Stimulated activated CD4-positive, alpha-beta T cell treated with anti-CD3 and anti-CD28 coated beads, Interleukin-1b, Interleukin-23, amount 100 ng/mL, for 48 hours (primary cell): ENCODE results near the gene PLEKHA6.
A peak's percentile ranks its signal among the peaks of the same experiment; 100 is the strongest.

Source experiments
- DNase-seq: peaks from one replicate; pipeline ENCODE4 v3.0.0-alpha.2; 2020

PLEKHA6 gene, protein sequence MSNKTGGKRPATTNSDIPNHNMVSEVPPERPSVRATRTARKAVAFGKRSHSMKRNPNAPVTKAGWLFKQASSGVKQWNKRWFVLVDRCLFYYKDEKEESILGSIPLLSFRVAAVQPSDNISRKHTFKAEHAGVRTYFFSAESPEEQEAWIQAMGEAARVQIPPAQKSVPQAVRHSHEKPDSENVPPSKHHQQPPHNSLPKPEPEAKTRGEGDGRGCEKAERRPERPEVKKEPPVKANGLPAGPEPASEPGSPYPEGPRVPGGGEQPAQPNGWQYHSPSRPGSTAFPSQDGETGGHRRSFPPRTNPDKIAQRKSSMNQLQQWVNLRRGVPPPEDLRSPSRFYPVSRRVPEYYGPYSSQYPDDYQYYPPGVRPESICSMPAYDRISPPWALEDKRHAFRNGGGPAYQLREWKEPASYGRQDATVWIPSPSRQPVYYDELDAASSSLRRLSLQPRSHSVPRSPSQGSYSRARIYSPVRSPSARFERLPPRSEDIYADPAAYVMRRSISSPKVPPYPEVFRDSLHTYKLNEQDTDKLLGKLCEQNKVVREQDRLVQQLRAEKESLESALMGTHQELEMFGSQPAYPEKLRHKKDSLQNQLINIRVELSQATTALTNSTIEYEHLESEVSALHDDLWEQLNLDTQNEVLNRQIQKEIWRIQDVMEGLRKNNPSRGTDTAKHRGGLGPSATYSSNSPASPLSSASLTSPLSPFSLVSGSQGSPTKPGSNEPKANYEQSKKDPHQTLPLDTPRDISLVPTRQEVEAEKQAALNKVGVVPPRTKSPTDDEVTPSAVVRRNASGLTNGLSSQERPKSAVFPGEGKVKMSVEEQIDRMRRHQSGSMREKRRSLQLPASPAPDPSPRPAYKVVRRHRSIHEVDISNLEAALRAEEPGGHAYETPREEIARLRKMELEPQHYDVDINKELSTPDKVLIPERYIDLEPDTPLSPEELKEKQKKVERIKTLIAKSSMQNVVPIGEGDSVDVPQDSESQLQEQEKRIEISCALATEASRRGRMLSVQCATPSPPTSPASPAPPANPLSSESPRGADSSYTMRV

DNA sequence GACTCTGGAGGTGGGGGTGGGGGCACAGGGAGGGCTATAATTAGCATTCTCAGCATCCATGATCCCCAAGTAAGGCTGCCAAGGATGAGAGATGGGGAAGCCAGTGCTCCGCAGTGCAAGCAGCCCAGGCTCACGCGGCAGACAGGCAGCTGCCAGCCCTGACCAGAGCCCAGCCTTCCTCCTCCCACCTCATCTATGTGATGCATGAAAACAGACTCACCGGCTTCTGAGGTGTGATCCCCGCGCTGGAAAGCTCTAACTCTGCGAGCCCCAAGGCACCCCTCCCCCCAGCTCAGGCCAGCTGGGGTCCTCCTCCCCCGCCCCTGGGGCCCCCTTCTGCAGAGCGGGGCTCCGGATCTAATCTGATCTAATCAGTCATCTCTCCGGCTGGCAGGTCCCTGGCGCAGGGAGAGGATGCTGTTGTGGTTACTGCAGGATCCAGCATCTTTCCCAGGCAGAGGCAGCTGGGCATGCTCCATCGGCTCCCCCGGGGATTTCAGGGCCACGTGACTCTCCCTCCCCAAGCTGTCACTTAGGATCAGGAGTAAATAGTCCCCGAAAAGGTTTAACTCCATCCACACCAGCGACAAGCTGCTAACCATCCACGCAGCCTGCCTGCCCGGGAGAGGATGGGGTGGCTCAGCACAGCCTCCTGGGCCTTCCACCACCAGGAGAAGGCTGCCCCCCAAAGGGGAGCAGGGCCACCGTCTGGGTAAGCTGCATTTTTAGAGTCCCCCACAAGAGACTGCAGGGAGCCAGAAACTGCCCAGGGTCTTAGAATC lies at the start of gene PLEKHA6:
Gene PLEKHA6, minus strand, starts transcription at position 456 of the 782 bp plus-strand sequence. CDS start 86,202 bp downstream, outside the sequence.
- DNase-seq: no peak

DNA sequence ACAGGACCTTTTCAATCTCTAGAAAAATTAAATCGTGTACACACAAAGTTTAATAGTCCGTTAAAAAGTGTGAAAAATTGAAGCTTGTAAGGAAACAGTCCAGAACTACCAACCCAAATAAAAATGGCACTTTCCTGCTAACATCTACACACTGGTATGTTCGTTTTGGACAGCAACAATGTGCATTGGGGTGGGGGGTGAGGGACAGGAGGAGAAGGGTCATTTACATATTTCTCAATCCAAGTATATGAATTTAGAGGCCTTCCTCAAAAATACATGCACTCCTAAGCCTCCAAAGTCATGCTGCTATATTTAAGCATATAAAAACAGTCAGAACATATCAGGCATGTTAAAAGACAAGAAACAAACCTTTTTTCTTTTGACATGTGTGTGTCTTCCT lies 49.4 kb upstream of the PLEKHA6 start:
- DNase-seq: no peak

DNA sequence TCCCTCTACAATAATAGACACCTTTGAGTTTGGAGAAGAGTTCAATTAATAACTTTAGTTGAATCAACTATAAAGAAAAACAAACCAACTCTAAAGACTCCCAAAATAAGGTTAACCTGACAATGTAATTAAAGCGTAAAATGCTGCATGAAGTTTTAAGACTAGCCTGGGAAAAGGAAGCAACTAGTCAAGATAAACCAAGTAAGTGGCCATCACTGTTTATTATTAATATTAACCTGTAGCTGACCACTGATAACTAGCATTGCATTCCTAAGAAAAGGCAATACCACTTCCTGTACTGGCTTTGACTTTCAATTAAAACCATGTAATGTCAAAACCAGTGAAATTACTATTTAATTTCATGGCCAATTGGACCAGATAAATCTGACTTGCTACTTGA lies 48.9 kb upstream of the PLEKHA6 start:
- no peak for DNase-seq

DNA sequence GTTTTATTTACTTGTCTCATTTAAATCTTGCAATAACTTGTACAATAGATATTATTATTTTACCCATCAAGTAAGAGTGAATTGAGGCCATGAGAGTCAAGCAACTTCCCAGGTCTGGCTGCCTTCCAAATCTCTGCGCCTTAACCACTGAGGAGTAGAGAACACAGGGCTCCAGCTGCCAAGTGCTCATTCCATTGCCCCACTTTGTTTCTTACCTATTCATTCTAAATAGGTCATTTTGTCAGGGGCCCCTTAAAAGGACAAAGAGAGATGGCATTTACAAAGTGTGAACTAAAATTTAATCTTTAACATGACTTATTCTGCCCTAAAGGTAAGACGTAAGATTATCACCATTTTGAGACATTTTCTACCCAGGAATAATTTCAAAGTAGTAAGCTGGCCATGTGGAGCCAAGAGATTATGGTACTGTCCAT lies 48.4 kb upstream of the PLEKHA6 start:
- no peak for DNase-seq

DNA sequence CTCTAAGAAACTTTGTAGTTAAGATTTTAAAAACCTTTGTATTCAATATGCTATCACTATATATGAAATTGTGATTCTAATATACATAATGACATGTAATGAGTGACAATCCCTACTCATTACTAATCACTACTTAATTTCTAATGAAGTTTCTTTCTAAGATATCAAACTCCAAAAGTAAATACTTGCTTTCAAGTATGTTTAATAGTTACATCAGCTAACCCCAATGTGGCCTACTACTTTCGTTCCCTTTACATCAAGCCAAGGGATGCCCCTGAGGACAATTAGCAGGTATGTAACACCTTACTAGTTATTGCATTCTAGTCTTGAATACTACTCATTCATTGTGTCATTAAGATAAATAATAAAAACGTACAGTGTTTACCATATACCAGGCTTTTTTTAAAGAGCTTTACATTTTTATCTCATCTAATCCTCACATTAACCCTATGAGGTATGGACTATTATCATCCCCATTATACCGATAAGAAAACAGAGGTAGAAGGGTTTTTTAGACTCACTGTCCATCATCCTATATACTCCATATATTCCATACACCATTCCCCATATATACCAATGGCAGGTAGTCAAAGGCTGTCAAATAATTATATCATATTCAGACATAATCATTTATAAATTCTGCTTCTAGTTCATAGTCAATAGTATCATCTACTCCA lies 47.7 kb upstream of the PLEKHA6 start:
- no peak for DNase-seq

DNA sequence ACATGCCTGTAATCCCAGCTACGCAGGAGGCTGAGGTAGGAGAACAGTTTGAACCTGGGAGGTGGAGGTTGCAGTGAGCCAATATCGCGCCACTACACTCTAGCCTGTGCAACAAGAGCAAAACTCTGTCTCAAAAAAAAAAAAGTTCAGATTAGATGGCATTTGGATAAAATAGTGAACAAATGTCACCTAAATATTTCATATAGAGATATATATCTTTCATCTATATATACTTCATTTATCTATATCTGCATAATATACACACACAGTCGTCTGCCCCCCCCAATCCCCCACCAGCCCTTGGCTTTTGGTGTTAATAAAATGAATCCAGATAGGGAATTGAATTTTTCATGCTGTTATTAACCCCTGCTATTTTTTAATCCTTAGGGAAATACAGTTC lies 46.9 kb upstream of the PLEKHA6 start:
- no peak for DNase-seq

DNA sequence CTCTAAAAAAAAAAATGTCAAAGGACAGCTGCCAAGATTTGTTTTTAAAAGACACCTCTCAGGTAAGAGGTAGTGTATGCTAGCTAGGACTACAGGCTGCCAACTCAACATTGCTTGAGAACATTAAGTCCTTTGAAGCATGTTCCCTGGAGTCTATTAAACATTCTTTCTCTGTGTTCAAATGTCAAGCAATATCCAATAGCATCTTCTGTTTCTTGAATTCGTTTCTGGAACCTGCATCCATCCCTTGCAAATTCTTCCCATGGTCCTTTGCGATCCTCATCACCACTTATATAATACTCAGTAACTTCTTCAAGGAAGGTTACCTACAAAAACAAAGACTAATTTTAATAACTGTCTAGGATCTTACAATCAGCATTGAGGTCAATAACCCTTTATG lies 46.3 kb upstream of the PLEKHA6 start:
- no peak for DNase-seq

DNA sequence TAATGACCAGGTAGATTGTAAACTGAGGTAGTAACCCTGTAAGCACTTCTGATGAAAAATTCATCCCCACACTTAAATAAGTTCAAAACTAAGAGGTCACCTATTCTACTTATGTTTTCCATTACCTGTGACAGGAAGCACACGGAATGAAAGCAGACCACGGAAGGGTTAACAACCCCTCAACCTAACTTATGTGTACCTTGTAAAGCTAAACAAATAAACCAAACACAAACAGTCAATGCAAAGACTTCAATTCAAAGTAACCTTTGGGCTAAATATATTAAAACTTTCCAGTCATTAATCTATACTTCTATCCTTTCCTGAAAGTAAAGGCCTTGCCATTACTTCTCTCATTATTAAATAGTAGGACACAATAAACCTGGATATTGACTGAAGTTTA lies 44.9 kb upstream of the PLEKHA6 start:
- no peak for DNase-seq

DNA sequence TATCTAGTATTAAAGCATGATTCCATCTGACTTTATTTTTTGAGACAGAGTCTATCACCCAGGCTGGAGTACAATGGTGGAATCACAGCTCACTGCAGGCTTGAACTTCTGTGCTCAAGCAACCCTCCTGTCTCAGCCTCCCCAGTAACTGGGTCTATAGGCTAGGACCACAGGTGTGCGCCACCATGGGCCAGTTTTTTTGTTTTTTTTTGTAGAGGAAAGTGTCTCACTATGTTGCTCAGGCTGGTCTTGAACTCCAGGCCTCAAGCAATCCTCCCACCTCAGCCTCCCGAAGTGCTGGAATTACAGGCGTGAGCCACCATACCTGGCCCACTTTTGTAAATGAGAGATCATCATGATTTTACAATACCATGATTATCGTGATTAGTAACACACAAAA lies 42.7 kb upstream of the PLEKHA6 start:
- no peak for DNase-seq

DNA sequence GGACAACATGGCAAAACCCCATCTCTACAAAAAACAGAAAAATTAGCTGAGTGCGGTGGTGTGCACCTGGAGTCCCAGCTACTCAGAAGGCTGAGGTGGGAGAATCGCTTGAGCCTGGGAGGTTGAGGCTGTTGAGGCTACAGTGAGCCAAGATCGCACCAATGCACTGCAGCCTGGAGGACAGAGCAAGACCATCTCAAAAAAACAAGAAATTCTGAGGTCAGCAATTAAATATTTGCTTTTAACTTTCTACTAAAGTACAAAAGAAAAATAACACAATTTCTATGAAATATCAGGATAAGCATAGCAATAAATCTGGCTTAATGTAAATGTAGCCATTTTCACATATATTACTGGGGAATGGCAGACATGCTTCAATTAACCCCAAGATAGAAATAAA lies 42.0 kb upstream of the PLEKHA6 start:
- DNase-seq: no peak

DNA sequence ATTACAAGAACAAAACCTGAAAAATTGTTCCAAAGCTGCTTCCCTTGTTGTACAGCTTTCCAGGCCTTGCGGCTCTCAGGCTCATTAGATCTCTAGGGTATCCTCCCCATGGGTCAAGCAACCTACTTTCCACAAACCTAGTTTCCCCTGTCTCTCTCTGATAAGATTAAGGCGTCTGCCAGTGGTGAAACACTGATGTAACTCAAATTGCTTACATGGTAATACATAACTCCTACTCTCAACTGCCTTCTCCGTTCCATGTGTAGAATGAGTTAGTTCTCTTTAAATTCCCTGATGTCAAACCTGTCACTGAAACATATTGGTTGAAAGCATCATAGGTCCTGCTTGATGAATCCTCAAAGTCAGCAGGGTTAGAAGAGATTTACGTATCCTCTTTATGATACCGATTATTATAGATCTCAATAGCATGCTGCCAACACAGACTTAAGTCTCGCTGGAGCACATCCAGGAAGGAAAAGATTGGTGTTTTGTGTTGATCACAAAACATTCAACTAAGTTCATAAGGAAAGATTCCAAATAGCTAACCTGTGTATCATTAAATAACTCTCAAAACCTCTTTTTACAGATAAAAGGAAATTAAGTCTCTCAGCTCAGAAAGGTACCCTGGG lies 41.3 kb upstream of the PLEKHA6 start:
- DNase-seq: no peak

DNA sequence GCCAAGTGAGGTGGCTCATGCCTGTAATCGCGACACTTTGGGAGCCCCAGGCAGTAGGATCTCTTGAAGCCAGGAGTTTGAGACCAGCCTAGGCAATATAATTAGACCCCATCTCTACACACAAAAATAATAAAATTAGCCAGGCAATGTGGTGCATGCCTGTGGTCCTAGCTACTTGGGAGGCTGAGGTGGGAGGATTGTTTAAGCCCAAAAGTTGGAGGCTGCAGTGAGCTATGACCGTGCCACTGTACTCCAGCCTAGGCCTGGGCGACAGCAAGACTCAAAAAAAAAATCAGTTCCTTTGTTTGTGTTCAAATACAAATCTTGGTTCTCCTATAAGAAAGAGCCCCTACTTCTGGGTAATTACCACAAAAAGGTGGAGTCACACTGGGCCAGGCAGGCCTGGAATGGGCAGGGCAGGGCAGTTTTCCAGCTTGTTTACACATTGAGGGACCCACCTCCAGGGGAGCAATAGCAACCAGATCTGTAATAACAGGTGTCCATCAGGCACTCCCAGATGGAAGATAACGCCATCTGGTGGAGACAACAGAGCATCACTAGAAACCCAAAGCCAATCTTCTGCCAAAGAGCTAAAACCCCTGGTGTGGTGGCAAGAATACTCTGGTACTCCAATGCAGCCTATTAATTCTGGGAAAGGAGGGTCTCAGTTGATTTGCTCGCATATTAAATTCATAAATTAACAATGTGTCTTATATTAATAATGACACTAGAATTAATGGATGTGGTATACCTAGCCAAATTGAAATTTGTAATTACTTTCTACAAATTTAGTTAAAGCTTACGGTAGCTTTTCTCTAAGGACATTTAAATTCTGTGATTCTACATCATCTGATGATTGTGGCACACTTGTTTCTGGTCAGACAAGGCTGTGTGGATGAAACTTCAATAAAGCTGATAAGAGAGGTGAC lies 38.7 kb upstream of the PLEKHA6 start:
- peak; percentile 49 for DNase-seq

DNA sequence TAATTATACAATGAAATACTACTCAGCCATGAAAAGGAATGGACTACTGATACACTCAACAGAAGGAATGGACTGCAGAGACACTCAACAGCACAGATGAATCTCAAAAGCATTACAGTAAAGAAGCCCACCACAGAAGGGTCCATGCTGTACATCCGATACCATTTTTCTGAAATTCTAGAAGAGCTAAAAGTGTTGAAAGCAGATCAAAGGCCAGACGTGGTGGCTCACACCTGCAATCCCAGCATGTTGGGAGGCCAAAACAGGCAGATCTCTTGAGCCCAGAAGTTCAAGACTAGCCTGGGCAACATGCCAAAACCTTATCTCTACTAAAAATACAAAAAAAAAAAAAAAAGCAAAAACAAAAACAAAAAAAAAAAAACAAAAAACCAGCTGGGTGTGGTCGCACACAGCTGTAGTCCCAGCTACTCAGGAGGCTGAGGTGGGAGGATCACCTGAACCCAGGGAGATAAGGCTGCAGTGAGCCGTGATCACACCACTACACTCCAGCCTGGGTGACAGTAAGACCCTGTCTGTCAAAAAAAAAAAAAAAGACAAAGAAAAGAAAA lies 36.4 kb upstream of the PLEKHA6 start:
- no peak for DNase-seq

DNA sequence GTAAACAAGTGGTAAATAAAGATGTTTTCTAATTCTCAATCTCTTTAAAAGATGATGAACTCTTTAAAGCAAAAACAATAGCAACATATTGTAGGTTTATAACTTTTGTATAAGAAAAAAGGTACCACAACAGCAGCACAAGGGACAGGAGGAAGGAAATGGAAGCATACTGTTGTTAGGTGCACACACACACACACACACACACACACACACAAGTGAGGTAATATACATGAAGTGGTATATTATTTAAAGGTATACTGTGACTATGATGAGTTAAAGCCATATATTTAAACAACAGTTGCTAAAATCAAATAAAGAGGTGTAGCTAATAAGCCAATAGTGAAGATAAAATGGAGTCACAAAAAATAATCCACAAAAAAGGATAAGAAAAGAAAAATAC lies 31.9 kb upstream of the PLEKHA6 start:
- DNase-seq: no peak

DNA sequence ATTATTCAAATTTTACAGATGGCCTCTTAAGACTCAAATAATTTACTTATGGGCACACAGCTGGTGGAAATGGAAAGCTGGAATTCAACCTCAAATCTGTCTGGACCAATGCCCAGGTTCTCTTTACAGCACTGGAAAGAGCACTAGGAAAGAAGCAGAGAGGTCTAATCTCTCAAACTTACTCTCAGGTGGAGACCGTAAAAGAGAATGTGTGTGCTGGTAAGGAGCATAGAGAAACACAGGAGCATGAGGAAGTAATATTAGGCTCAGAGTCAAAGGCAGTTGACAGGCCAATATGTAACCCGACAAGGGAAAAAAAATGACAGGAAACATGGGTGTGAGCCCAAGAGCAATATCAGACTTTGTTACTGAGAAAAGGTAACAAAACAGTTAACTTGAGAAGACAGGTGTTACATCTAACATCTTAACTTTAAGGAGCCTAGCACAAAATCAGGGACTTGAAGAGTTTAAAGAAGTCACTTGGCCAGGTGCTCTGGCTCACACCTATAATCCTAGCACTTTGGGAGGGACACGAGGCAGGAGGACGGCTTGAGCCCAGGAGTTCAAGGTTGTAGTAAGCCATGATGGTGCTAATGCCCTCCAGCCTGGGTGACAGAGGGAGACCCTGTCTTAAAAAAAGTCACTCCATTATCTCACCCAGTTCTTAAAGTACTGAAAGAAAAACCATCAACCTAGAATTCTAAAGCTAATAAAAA lies 31.2 kb upstream of the PLEKHA6 start:
- DNase-seq: no peak

DNA sequence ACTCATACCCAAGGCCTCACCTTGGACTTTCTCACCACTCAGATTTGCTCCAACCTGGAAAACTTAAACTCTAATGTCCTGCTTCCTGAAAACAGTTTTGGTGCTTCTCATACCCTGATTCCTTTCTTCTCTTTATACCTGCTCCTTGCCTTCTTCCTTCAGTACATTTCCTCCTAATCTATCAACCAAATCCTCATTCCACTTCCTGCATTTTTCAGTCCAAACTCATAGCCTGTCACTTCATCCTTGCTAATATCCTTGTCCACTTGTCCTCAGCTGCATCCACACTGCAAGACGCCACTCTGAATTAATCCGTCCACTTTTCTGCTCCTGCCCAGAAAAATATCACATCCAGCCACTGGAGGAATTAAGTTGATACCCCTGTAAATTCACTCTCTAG lies 26.0 kb upstream of the PLEKHA6 start:
- no peak for DNase-seq

DNA sequence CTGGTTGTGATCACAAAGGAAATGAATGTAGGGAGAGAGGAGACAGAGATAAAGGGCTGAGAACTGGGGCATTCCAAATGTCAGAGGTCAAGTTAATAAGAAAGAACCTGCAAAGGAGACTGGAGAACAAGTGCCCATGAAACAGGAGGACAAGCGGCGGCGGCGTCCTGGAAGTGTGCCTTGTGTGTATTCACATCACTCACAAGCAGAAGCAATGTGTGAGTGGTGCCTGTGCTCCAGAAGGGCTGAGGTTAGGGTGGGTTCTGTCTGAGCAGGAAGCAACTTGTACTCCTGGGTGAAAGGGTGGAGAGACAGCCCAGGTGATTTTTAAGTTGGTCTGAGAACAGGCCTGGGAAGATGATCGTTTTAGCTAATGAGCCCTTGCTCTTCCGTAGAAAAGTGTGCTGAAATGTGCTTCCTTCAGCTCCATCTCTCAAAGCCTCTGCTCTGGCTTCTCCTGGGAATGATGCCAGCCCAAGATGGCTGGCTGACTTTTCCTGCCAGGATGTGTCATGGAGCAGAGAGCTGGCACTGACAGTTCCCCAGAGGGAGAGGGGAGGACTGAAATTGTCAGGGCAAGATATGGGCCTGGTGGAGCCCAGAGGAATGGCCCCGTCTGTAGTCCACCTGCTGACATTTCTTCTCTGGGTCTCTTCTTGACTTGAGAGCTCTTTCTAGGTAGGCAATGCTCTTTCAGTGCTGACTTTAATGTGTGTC lies 25.1 kb upstream of the PLEKHA6 start:
- DNase-seq: no peak

DNA sequence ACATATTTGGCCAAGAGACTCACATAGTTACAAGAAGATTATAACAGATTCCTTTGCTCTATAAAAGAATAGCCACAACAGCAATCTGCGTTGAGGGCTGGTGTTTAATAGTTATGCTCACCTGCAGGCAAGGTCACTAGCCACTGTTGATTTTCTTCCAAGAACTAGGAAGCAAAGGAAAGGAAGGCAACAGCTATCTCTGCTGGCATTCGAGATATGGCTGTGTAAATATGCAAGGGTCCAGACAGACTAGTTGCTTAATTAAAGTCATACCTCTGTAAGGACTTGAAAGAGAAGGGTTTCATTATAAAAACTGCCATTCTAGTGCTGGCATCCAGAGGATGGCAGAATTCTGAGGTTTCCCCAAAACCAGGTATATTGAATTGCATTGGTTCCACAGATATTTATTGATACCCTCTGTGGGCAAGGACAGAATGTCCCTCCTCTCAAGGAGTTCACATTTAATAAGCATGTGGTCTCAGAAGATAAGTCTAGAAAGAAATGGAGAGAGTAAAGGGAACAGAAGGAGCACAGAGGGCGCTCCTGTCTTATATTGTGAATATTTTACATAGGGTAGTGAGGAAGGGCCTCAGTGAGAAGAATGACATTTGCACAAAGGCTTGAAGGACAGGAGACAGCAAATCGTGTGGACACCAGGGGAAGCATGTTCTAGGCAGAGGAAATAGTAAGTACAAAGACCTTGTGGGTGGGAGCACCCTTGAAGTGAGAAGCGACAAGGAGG lies 23.6 kb upstream of the PLEKHA6 start:
- no peak for DNase-seq
